ENCODE measurements around the gene NRSN1.

NRSN1 gene

GRCh38 chr6:24148684-24149083, 22.7 kb downstream of the NRSN1 start:
- no peak overlapping the region for H3K4me3 ChIP-seq (ENCODE audit: insufficient read depth, low read length, poor library complexity, severe bottlenecking)
- no peak overlapping the region for H3K27ac ChIP-seq (ENCODE audit: low read depth, low read length)
- H3K9me2 ChIP-seq (replicated peaks; ENCODE audit: insufficient read depth, low read length): no peaks in the 10 kb centered on the region
- no peaks in the 10 kb centered on the region for H3K9me3 ChIP-seq (ENCODE audit: insufficient read depth, low read length)
- TF ChIP-seq EZH2phosphoT487 (conservative IDR thresholded peaks at IDR 0.05; ENCODE audit: low read length) (no peak), CTCF (IDR thresholded peaks at IDR 0.05; ENCODE audit: insufficient read depth, low read length, poor library complexity, severe bottlenecking) (no peak)
- no peaks in the 10 kb centered on the region for H3K36me3 ChIP-seq (ENCODE audit: low read length)
- no peak overlapping the region for H2AFZ ChIP-seq (ENCODE audit: low read depth, low read length, severe bottlenecking)
- no peaks in the 10 kb centered on the region for H3K79me2 ChIP-seq (ENCODE audit: insufficient read depth, low read length)
- no peak overlapping the region for H3K4me2 ChIP-seq (ENCODE audit: low read depth, low read length, poor library complexity, severe bottlenecking)
- H3K9ac ChIP-seq (ENCODE audit: low read length): no peak overlapping the region
- no peaks in the 10 kb centered on the region for H3F3A ChIP-seq (ENCODE audit: insufficient read depth)
- no peaks in the 10 kb centered on the region for H3K27me3 ChIP-seq (ENCODE audit: low read length)
- H4K20me1 ChIP-seq (ENCODE audit: low read depth, low read length): no peaks in the 10 kb centered on the region

GRCh38 chr6:24149296-24149695, 23.3 kb downstream of the NRSN1 start:
- Histone ChIP-seq H3K9me3 (ENCODE audit: insufficient read depth, low read length) (no peaks in the 10 kb centered on the region), H3K4me2 (ENCODE audit: low read depth, low read length, poor library complexity, severe bottlenecking) (no peak overlapping the region), H3K9me2 (replicated peaks; ENCODE audit: insufficient read depth, low read length) (no peaks in the 10 kb centered on the region), H2AFZ (ENCODE audit: low read depth, low read length, severe bottlenecking) (no peak overlapping the region), H3K27ac (ENCODE audit: low read depth, low read length) (no peak overlapping the region), H3K79me2 (ENCODE audit: insufficient read depth, low read length) (no peaks in the 10 kb centered on the region), H3F3A (ENCODE audit: insufficient read depth) (no peaks in the 10 kb centered on the region), H4K20me1 (ENCODE audit: low read depth, low read length) (no peaks in the 10 kb centered on the region), H3K36me3 (ENCODE audit: low read length) (no peaks in the 10 kb centered on the region), H3K9ac (ENCODE audit: low read length) (no peak overlapping the region), H3K27me3 (ENCODE audit: low read length) (no peaks in the 10 kb centered on the region), H3K4me3 (ENCODE audit: insufficient read depth, low read length, poor library complexity, severe bottlenecking) (no peak overlapping the region)
- TF ChIP-seq EZH2phosphoT487 (conservative IDR thresholded peaks at IDR 0.05; ENCODE audit: low read length): no peak
- no peak for TF ChIP-seq CTCF (IDR thresholded peaks at IDR 0.05; ENCODE audit: insufficient read depth, low read length, poor library complexity, severe bottlenecking)

- no peak for TF ChIP-seq CTCF (IDR thresholded peaks at IDR 0.05; ENCODE audit: insufficient read depth, low read length, poor library complexity, severe bottlenecking)
- no peak for TF ChIP-seq EZH2phosphoT487 (conservative IDR thresholded peaks at IDR 0.05; ENCODE audit: low read length)
- H3K4me2 ChIP-seq (ENCODE audit: low read depth, low read length, poor library complexity, severe bottlenecking): no peak overlapping the region
- no peaks in the 10 kb centered on the region for H3K79me2 ChIP-seq (ENCODE audit: insufficient read depth, low read length)
- H3K4me3 ChIP-seq (ENCODE audit: insufficient read depth, low read length, poor library complexity, severe bottlenecking): no peak overlapping the region
- H3K9ac ChIP-seq (ENCODE audit: low read length): no peak overlapping the region
- H3K27ac ChIP-seq (ENCODE audit: low read depth, low read length): no peak overlapping the region
- no peaks in the 10 kb centered on the region for H3K27me3 ChIP-seq (ENCODE audit: low read length)
- H2AFZ ChIP-seq (ENCODE audit: low read depth, low read length, severe bottlenecking): no peak overlapping the region
- H4K20me1 ChIP-seq (ENCODE audit: low read depth, low read length): no peaks in the 10 kb centered on the region
- H3F3A ChIP-seq (ENCODE audit: insufficient read depth): no peaks in the 10 kb centered on the region
- H3K9me3 ChIP-seq (ENCODE audit: insufficient read depth, low read length): no peaks in the 10 kb centered on the region
- no peaks in the 10 kb centered on the region for H3K9me2 ChIP-seq (replicated peaks; ENCODE audit: insufficient read depth, low read length)
- H3K36me3 ChIP-seq (ENCODE audit: low read length): no peaks in the 10 kb centered on the region
Observed at GRCh38 chr6:24149836-24150235, 23.8 kb downstream of the NRSN1 start.
